Measurements from ENCODE around the gene ACYP2.

The ACYP2 gene

DNA sequence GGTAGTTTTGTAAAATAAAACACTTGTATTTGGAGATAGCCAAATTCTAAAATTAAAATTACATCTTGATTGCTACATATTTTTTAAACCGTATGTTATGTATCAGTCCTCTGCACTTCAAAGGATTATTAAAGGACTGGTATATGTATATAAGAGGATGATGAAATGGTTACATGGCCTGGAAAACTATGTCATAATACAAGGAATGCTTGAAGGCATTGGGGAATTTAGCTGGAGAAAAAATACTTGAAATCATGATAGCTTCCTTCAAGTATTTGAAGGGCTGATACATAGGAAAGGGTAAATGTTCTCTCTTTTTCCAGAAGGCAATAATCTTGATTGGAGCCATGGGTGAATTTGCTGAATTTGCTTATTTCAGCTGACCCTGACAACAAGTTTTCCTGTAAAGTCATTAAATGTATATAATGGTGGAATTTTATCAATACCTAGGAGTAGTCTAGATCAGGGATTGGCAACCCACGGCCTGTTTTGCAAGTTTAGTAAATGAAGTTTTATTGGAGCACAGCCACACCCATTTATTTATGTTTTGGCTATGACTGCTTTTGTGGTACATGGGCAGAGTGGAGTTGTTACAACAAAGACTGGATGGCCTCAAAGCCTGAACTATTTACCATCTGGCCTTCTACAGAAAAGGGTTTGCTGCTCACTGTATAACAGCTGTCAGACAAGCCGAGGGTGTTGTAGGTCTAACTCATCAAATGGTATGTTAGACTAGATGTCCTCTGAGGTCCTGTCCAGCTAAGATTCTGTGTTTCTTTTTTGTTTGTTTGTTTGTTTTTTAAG, 34.4 kb downstream of the ACYP2 start:
- in situ Hi-C loops (cut with MboI; ENCODE audit: low sequenced_read_pairs) = no loop called here

DNA sequence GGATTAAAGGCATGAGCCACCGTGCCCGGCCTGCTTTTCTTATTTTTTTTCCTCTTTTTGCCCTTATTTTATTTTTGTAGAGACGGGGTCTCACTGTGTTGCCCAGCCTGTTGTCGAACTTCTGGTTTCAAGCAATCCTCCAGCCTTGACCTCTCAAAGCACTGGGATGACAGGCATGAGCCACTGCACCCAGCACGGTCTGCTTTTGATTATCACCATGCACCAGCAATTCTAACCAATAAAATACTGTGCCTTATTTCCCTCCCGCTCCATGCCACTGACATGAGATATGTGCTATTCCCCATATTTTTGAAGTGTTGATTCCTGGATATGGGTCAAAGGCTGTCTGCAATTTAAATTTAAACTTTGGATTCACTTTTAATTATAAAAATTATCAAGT, 42.9 kb downstream of the ACYP2 start:
- in situ Hi-C loops (cut with MboI; ENCODE audit: low sequenced_read_pairs) = no loop called here

DNA sequence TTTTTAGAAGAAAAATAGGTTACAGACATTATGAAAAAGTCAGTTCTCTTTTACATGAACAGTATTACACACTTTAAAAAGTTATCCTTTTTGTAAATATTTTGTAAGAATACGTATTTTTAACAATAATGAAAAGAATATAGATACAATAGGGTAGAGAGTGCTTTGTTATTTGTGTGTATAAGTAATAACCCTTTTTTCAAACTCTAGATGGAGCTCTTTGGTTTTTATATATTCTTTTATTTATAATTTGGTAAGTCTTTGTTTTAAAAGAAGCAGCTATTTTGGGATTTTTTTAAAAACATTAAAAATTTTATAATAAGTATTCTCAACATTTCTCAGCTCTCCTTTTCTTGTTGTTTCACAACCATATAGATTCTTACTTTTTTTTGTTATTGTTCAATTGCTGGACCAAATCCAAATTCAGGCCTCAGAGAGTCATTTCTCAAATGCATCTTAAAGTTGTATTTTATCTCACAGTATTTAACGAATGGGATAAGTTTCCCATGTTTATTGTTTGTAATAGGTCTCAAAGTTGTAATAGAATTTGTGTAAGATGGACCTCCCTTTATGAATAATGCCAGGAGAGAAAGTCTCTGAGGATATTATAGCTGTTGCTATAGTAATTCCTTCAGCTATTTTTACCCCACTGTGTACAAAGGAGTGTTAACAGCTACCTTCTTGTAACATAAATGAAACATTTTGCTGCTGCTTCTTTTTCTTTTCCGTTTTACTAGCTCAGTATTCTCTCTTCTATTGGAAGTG, 46.4 kb downstream of the ACYP2 start:
- in situ Hi-C loops (cut with MboI; ENCODE audit: low sequenced_read_pairs) = no loop called here

DNA sequence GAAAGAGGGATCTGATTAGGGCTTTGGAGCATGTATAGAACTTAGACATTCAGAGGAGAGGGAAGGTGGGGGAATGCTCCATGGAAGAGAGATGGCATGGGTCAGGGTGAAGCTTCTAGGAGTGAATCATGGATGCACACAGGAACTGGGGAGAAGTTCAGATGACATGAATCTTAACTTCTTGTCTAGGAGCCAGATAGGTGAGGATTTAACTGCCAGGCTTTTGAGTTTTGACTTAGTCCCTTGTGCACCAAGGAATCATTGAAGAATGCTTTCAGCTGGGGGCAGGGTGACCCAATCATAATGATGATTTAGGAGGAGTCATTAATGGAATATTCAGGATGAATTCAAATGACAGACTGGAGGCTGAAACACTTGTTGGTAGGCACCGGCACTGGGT, 48.7 kb downstream of the ACYP2 start:
- in situ Hi-C loops (cut with MboI; ENCODE audit: low sequenced_read_pairs) = no loop called here

DNA sequence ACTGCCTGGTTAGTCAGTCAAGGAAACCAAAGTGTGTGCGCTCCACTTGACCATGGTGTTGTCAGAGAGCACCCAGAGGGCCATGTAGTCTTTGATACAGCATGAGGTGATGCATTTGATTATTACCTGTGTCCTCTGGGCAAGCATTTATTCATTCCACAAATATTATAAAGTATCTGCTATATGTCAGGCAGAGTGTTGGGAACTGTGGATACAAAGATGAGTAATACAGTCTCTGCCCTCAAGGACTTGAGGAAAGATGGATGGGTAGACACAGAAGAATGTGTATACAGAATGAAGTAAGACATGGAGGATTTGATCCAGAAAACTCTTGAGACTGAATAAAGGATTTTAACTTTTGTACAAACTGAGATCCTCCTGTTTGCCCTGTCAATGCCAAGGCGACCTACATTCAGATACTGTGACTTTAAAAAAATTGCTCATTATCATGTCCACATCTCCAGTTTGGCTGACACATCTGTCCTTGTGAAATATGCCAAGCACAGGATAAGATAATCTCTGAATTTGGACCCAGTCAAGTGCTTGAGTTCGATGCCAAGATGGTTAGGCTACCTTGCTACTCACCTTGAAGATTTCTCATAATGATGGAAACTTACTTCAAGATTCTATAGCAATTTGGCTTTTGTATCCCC, 50.8 kb downstream of the ACYP2 start:
- in situ Hi-C loops (cut with MboI; ENCODE audit: low sequenced_read_pairs) = no loop called here

DNA sequence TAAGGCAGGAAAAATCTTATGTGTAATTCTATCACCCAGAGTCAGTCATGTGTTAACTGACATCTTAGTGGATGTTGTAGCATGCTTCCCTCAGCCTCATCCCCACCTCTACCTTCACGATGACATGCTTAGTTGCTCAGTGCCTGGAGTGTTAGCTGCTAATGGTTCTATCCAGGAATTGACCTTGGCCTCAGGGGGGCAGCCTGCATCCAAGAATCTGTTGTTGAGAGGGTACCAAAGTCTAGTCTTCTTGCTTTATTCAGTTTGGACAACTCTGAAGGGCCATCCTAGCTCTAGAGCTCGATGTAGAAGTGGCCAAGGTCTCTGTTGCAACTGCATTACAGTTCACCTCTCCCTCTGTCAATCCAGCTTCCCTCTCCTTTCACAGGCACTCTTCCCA, 61.2 kb downstream of the ACYP2 start:
- in situ Hi-C loops (cut with MboI; ENCODE audit: low sequenced_read_pairs) = no loop called here

DNA sequence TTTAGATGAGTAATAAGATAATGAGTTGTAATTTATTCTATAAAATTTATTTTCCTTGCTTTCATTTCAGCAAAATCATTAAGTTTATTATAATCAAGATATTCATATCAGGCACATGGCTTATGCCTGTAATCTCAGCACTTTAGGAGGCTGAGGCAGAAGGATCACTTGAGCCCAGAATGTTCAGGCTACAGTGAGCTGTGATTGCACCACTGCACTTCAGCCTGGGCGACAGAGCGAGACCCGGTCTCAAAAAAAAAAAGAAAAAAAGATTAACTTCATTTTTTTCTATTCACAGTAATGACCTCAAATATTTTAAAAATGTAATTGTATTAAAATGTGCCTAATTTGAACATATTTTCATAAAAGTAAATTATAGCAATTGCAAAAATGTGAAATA, 67.9 kb downstream of the ACYP2 start:
- in situ Hi-C loops (cut with MboI; ENCODE audit: low sequenced_read_pairs) = no loop called here

DNA sequence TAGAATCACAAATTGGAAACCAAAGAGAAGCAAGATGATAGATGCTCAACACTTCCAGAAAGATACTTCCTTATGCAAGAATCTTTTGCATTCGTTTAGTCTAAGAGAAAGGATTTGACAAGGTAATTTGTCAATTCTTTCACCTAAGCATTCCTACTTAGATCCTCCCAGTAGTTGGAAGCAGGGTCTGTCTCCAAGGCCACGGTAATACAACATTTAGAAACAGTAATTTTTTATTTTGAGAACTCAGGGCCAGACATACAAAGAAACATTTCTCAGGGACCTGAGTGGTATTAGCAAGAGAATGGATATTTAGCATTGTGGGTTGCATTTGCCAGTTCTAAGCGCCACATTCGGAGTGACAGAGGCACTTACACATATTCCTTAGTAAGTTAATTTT, 68.6 kb downstream of the ACYP2 start:
- in situ Hi-C loops (cut with MboI; ENCODE audit: low sequenced_read_pairs) = no loop called here

DNA sequence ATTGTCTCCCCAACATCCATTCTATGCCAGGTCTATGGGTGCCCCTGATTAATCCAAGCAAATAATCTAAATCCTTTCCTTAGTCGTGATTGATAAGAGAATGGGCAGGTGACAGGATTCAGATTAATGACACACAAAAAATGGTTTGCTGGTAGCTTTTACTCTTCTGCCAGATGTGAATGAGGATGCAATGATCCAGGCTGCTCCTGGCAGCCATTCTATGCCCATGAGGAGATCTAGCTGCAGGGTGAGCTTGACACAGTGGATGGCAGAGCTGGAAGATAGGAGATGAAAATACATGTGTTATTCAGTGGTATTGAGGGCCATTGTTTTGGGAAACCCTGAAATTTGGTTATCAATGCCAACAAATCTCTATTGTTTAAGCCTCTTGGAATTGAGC, 69.7 kb downstream of the ACYP2 start:
- in situ Hi-C loops (cut with MboI; ENCODE audit: low sequenced_read_pairs) = no loop called here

DNA sequence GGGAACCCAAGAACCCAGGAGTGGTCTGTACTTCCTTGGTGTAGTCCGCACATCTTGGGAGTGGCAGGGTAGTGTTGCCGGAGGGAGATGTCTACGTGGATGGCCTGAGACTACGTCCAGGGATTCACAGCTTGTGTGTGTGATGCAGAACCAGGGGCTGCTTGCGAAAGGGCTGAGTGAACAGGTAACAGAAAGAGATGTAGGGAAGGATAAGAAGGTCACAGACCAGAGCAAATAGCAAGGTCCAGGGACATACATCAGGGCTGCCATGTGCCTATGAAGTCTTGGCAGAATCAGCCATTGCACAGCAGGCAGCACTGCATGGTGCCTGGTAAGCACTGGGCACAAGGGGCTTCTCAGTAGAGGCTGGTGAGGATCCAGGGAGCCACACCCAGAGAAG, 71.9 kb downstream of the ACYP2 start:
- in situ Hi-C loops (cut with MboI; ENCODE audit: low sequenced_read_pairs) = no loop called here

DNA sequence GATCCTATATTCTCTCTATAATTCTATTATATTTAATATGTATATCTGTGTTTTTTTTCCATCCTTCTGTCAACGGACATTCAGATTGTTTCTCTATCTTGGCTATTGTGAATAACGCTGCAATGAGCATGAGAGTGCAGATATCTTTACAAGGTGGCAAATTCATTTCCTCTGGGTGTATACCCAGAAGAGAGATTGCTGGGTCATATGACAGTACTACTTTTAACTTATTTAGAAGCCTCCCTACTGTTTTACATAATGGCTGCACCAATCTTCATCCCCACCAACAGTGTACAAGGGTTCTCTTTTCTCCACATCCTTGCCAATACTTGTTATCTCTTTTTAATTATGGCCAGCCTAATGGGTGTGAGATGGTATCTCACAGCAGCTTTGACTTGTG, 74.1 kb downstream of the ACYP2 start:
- in situ Hi-C loops (cut with MboI; ENCODE audit: low sequenced_read_pairs) = no loop called here

DNA sequence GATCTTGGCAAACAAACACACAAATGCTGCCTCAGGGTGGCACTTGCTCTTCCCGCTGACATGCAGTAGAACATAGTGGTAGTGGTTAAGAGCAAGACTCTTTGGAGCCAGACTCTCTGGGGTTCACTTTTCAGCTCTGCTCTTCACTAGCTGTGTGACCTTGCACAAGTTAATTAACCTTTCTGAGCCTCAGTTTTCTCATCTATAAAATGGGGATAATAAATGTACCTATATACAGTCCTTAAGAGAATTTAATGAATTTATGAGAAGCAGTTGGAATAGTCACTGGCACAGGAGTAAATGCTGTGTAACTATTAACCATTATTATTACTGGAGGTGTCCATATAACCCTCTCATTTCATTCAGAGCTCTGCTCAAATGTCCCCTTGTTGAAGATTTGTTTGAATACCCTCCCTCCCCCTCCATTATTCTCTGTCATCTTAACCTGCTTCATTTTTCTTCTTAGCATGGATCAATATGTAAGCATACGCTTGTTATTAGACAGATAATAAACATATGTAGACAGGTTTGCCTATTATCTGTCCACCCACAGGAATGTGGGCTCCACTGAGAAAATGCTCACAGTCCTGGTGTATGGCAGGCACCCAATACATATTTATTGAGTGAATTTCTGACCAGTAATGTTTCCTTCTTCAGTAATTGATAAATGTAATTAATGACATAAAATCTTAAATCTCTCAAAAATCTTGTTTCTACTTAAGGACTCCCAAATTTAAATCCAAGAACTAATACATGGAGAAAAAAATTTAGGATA, 76.1 kb downstream of the ACYP2 start:
- in situ Hi-C loops (cut with MboI; ENCODE audit: low sequenced_read_pairs) = no loop called here

DNA sequence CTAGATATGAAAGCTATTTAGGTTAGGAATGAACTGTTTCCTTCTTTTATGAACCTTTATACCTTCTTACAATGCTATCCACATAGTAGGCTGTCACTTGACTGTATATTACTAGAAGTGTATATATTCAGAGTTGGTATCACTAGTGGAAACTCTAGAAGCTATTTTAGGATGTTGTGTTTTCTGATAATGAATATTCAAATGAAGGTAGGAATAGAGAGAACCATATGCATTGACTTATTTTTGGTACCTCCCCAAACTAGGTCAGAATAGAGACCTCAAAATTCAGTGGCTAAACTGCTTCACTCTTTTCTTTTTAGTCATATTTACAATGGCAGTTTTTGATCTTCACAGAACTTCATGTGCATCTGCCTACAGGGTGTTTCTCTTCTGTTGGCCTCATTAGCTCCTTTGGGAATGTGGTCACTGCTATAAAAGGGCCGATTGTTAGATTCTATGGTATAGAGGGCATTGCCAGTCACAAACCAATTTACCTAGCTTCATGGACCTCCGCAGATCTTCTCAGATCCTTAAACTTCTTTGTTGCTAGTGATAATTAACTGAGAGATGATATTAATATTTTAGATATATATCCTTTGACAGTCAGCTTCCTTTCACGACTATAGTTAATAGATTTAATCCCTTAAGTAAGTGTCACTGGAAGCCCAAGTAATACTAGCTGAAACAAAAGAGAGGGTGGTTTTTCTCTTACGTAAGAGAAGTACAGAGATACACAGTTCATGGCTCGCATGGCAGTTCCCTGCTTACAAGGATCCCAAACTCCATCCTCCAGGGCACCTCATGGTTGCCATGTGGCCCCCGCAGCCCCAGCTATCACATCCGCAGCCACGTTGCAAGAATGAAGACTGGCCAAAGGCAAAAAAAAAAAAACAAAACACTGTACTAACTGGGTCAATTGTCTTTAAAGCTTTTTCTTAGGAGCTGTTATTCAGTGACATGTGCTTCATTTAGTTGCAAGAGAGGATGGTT, 79.6 kb downstream of the ACYP2 start:
- in situ Hi-C loops (cut with MboI; ENCODE audit: low sequenced_read_pairs) = no loop called here

DNA sequence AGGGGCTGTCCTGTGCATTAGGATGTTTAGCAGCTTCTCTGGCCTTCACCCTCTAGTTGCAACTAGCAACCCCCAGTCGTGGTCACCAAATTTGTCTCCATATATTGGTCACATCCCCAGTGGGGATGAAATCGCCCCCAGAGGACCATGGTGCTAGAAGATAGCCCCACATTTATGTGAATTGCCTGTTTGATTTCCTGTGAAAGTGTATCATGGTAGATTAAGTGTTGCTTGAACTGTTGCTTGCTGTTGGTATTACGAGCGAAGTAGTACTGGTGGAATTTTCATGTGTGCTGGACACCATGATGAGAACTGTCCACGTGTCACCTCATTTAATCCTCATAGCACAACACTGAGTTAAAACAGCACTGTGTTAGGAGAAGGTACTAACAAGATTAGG, 81.2 kb downstream of the ACYP2 start:
- in situ Hi-C loops (cut with MboI; ENCODE audit: low sequenced_read_pairs) = no loop called here

DNA sequence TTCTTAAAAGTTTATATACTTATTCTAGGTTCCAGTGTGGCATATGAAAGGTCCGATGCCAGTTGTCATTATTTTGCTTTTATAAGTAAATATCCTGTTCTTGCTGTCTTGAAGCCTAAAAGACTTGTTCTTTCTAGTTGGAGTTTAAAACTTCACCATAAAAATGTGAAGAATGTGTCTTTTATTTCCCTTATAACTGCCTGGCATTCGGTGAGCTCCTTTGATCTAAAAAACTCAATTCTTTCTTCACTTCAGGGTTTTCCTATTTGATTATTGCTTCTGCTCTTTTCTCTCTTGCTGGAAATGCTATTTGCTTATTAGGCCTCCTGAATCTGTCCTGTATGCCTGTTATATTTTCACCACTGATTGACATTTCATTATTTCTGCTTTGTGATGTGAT, 89.1 kb downstream of the ACYP2 start:
- in situ Hi-C loops (cut with MboI; ENCODE audit: low sequenced_read_pairs) = no loop called here

DNA sequence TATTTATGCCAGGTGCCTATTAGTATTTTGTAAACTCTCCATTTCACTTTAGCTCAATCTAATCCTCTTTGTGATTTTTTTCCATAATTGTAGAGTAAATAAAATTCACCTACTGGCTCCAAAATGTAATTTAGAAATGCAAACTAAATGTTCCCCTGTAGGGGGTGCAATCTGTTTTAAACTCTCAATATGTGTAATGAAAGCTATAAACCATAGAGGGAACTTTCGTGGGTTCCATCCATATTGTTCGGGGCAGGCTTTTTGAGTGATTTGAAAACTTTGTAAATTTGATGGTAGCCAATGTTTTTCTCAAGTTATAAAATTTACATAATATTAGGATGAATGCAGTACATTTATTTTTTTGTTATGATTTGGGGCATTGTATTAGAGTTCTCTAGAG, 91.2 kb downstream of the ACYP2 start:
- in situ Hi-C loops (cut with MboI; ENCODE audit: low sequenced_read_pairs) = no loop called here

DNA sequence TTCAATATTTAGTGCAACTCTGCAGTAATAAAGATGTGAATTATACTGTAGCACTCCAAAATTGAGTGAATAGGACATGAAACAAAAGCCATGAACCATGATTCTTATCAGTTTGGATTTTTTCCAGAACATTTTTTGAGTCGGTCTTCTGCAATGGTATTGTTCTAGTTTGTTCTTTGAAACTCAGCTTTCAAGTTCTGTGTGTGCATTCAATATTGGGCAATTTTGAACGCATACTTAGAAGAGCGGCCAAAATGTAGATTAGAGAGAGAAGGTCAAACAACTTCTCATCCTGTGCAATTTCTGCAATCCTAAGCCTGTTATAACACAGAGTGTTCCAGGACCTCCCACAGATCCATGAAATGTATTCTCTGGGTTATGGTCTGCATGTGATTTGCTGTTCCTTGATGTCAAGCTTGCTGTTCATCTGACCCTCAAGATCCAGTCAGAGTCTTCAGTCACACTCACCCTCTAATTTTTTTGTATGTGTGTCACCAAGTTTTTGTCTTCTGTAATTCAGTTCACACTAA, 92.3 kb downstream of the ACYP2 start:
- in situ Hi-C loops (cut with MboI; ENCODE audit: low sequenced_read_pairs) = no loop called here

DNA sequence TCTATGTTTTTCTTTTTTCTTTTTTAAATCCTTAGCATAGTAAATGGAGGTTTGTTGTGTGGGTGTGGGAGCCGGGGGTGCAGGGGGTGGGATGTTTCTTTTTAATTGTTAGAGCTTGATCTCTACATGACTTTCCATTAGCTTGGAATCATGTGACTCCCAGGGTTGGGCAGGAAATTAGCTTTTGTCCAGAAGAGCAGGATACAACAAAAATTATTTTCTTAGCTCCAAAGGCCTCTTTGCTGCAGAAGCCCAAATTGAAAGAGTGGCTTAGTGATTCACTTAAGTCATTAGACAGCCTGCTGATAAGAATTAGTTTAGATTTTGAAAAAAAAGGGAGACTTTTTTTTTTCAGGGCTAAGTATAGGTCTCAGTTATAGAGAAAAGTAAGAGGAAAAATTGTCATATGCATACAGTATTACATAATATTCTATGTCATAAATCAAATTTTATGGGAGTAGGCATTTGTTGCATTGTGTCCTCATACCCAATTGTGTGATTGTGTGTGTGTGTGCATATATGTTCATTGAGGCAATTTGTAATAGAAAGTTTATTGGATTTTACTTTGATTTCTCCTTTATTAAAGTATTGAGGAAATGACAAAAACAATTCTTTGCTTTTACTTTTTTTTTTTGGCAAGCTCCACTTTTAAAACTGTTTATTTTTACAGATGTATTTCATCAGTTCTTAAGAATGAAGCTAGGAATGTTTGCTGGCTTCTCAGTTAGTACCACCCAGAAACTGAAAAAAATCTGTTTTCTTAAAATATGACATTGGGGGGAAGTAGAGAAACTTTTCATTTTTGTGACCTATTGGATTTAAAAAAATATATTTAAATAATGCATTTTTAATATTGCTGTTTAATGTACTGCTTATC, 93.2 kb downstream of the ACYP2 start:
- in situ Hi-C loops (cut with MboI; ENCODE audit: low sequenced_read_pairs) = no loop called here

DNA sequence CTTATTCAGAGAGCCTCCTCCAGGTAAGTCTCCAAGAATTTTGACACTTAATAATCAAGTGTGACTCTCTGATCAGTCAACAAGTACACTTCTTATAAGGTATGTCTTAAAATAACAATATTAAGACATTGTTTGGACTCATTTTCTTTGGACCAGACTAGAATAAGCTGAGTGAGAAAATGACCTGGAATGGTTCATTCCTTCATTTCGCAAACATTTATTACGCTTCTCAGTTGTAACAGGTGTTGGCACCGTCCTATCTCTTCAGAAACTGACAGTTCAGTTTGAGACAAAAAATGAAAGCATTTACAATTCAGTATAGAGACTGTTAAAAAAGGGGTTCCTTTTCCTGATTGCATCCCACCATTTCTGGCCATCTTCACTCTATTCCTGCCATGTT, 94.0 kb downstream of the ACYP2 start:
- in situ Hi-C loops (cut with MboI; ENCODE audit: low sequenced_read_pairs) = no loop called here
